ENCODE measurements around the gene JAKMIP2. TPM values are rescaled to one million over a fixed set of nuclear protein-coding genes. Genes with fewer than 3 reads are reported as not detected.

JAKMIP2 gene
- total RNA-seq, 1 experiment from 2014 or later: 1.2 TPM

DNA sequence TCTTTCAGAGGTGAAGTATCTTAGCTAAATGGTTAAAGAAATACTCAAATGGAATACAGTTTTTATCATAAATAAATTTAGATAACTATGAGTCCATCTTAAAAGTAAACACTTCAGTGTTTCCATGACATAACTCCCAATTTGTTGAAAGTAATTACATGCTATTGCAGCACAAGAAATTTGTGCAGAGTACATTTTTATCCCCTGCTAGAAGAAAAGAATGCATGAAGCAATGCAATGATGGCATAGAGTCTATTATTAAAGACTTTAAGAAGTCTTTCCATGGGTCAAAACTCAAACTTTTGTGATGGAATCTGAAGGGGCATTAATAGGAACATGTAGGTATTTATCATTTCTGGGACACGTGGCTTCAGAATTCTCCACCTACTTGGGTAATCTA lies 166.1 kb downstream of the JAKMIP2 start:
- Mint-ChIP-seq H3K27ac (ENCODE audit: unreplicated experiment) (no peak overlapping the region), H3K4me1 (ENCODE audit: low read depth, unreplicated experiment) (no peaks in the 10 kb centered on the region), H3K4me3 (ENCODE audit: unreplicated experiment) (no peak overlapping the region), H3K9me3 (ENCODE audit: unreplicated experiment) (no peaks in the 10 kb centered on the region), H3K36me3 (ENCODE audit: insufficient read depth, unreplicated experiment) (no peaks in the 10 kb centered on the region), H3K27me3 (ENCODE audit: insufficient read depth, unreplicated experiment) (peaks cover 8% of the 10 kb centered on the region)
- H3K9me3 ChIP-seq: no peaks in the 10 kb centered on the region
- H3K27me3 ChIP-seq (replicated peaks; ENCODE audit: control insufficient read depth, insufficient read depth, low read length): no peaks in the 10 kb centered on the region
- H3K4me3 ChIP-seq (ENCODE audit: low read depth, low read length): no peak overlapping the region
- BruUV-seq (replicated peaks): no TSS peak
- POLR2A ChIA-PET: no interaction called here
- no peak for DNase-seq
- no peak for TF ChIP-seq CTCF (IDR thresholded peaks at IDR 0.05; ENCODE audit: insufficient read depth in 1 of 2, low read depth in 1 of 2, low read length in 1 of 2, severe bottlenecking in 1 of 2, unreplicated experiment in 1 of 2)
- no peaks in the 10 kb centered on the region for H3K36me3 ChIP-seq (ENCODE audit: control insufficient read depth, insufficient read depth, low read length)
- intact Hi-C loops (cut with micrococcal nuclease; ENCODE audit: unreplicated experiment): no loop called here
- H3K4me1 ChIP-seq: peaks cover 6% of the 10 kb centered on the region
- CTCF ChIA-PET: no interaction called here

DNA sequence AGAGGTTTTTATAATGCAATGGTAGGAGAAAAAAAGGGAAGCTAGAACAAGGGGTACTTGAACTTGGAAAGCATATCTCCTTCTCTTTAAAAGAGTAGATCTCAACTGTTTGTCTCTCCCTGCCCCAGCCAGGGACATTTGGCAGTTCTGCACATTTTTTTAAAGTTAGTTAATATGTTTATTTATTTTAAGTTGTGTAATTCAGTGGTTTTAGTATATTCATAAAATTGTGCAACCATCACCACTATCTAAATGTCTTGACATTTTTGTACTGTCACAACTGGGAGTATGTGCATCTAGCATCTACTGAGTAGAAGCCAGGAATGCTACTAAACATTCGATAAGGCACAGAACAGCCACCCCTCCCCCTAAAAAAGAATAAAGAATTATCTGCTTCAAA lies 169.2 kb downstream of the JAKMIP2 start:
- Histone ChIP-seq H3K4me1 (peaks cover 6% of the 10 kb centered on the region), H3K9me3 (no peaks in the 10 kb centered on the region), H3K36me3 (ENCODE audit: control insufficient read depth, insufficient read depth, low read length) (no peaks in the 10 kb centered on the region), H3K4me3 (ENCODE audit: low read depth, low read length) (no peak overlapping the region), H3K27me3 (replicated peaks; ENCODE audit: control insufficient read depth, insufficient read depth, low read length) (no peaks in the 10 kb centered on the region)
- peaks cover 20% of the 10 kb centered on the region for H3K27me3 Mint-ChIP-seq (ENCODE audit: insufficient read depth, unreplicated experiment)
- no TSS peak for BruUV-seq (replicated peaks)
- ChIA-PET POLR2A (no interaction called here), CTCF (no interaction called here)
- intact Hi-C loops (cut with micrococcal nuclease; ENCODE audit: unreplicated experiment): no loop called here
- no peaks in the 10 kb centered on the region for H3K4me1 Mint-ChIP-seq (ENCODE audit: low read depth, unreplicated experiment)
- no peak for TF ChIP-seq CTCF (IDR thresholded peaks at IDR 0.05; ENCODE audit: insufficient read depth in 1 of 2, low read depth in 1 of 2, low read length in 1 of 2, severe bottlenecking in 1 of 2, unreplicated experiment in 1 of 2)
- no peaks in the 10 kb centered on the region for H3K36me3 Mint-ChIP-seq (ENCODE audit: insufficient read depth, unreplicated experiment)
- no peak overlapping the region for H3K27ac Mint-ChIP-seq (ENCODE audit: unreplicated experiment)
- no peak for DNase-seq
- H3K4me3 Mint-ChIP-seq (ENCODE audit: unreplicated experiment): no peak overlapping the region
- no peaks in the 10 kb centered on the region for H3K9me3 Mint-ChIP-seq (ENCODE audit: unreplicated experiment)

DNA sequence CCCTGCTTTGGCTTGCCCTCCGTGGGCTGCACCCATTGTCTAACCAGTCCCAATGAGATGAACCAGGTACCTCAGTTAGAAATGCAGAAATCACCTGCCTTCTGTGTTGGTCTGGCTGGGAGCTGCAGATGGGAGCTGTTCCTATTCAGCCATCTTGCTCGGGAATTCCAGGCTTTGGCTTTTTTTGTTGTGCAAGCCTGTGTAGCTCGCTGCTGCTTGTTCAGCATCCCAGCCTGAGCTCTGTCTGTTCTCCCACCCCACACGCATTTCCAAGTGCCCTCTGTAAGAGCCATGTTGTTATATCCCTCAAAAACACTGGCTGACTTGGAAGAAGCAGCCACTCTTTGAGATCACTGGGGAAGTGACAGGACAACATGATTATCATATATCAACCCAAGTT lies 171.0 kb downstream of the JAKMIP2 start:
- Histone ChIP-seq H3K36me3 (ENCODE audit: control insufficient read depth, insufficient read depth, low read length) (no peaks in the 10 kb centered on the region), H3K27me3 (replicated peaks; ENCODE audit: control insufficient read depth, insufficient read depth, low read length) (no peaks in the 10 kb centered on the region), H3K9me3 (no peaks in the 10 kb centered on the region), H3K4me3 (ENCODE audit: low read depth, low read length) (no peak overlapping the region), H3K4me1 (no peaks in the 10 kb centered on the region)
- CTCF ChIA-PET: no interaction called here
- peaks cover 26% of the 10 kb centered on the region for H3K27me3 Mint-ChIP-seq (ENCODE audit: insufficient read depth, unreplicated experiment)
- POLR2A ChIA-PET: no interaction called here
- H3K4me3 Mint-ChIP-seq (ENCODE audit: unreplicated experiment): no peak overlapping the region
- DNase-seq: no peak
- H3K9me3 Mint-ChIP-seq (ENCODE audit: unreplicated experiment): no peaks in the 10 kb centered on the region
- intact Hi-C loops (cut with micrococcal nuclease; ENCODE audit: unreplicated experiment): no loop called here
- H3K36me3 Mint-ChIP-seq (ENCODE audit: insufficient read depth, unreplicated experiment): no peaks in the 10 kb centered on the region
- H3K4me1 Mint-ChIP-seq (ENCODE audit: low read depth, unreplicated experiment): no peaks in the 10 kb centered on the region
- no TSS peak for BruUV-seq (replicated peaks)
- TF ChIP-seq CTCF (IDR thresholded peaks at IDR 0.05; ENCODE audit: insufficient read depth in 1 of 2, low read depth in 1 of 2, low read length in 1 of 2, severe bottlenecking in 1 of 2, unreplicated experiment in 1 of 2): no peak
- no peak overlapping the region for H3K27ac Mint-ChIP-seq (ENCODE audit: unreplicated experiment)
